ENCODE data around the gene MFRP. TPM values are rescaled to one million over a fixed set of nuclear protein-coding genes. Genes with fewer than 3 reads are reported as not detected.

The MFRP gene
- total and polyA plus RNA-seq, 9 of the 15 experiments (the other 6 are each of a cell fraction or from before 2014, with no cell fraction given): not detected

DNA sequence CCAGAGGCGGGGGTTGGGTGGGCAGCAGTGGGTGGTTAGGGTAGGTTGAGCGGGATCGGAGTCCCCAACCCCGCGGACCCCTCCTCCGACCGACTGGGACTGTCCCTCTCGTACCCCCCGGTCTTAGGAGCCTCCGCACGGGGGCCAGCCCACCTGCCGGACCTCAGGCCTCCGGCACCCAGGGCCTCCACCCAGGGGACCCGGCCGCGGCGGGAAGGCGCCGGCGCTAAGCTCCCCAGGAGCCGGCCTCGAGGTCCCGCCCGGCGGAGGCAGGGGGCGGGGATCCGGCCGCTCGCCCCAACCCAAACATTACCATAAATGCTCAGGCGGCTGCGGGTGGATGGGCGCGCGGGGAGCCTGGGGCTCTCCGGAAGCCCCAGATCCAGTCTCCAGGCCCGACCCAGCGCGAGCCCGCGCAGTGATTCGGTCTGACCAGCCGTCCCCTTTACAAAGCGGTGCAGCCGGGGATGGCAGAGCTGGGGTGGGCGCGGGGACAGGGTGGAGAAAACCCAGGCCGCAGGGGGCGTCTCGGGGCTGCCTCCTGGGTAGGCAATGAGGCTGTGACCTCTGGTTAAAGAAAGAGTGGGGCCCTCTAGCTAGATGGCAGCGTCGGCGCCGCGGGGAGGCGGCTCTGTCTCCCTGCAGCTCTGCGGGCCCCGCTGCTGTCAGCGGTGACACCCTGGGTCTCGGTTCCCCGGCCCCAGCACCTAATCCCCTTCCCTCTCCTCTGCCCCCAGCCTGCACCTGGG is 25.6 kb downstream of the MFRP start (continued):
- TF ChIP-seq, protein P1, sequence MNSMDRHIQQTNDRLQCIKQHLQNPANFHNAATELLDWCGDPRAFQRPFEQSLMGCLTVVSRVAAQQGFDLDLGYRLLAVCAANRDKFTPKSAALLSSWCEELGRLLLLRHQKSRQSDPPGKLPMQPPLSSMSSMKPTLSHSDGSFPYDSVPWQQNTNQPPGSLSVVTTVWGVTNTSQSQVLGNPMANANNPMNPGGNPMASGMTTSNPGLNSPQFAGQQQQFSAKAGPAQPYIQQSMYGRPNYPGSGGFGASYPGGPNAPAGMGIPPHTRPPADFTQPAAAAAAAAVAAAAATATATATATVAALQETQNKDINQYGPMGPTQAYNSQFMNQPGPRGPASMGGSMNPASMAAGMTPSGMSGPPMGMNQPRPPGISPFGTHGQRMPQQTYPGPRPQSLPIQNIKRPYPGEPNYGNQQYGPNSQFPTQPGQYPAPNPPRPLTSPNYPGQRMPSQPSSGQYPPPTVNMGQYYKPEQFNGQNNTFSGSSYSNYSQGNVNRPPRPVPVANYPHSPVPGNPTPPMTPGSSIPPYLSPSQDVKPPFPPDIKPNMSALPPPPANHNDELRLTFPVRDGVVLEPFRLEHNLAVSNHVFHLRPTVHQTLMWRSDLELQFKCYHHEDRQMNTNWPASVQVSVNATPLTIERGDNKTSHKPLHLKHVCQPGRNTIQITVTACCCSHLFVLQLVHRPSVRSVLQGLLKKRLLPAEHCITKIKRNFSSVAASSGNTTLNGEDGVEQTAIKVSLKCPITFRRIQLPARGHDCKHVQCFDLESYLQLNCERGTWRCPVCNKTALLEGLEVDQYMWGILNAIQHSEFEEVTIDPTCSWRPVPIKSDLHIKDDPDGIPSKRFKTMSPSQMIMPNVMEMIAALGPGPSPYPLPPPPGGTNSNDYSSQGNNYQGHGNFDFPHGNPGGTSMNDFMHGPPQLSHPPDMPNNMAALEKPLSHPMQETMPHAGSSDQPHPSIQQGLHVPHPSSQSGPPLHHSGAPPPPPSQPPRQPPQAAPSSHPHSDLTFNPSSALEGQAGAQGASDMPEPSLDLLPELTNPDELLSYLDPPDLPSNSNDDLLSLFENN (IDR thresholded peaks at IDR 0.05; ENCODE audit: low read depth in 2 of 2, low read length in 2 of 2): no peak
- TF ChIP-seq ZNF224 (CRISPR knock-in tag; IDR thresholded peaks at IDR 0.05) (no peak), SPI1 (IDR thresholded peaks at IDR 0.05; ENCODE audit: borderline replicate concordance, low read depth, low read length) (no peak), NR0B1 (IDR thresholded peaks at IDR 0.05; ENCODE audit: partially characterized antibody) (no peak), NFXL1 (CRISPR knock-in tag; IDR thresholded peaks at IDR 0.05) (no peak), GTF2E2 (tag; IDR thresholded peaks at IDR 0.05) (peak; percentile 59), ZNF134 (CRISPR knock-in tag; conservative IDR thresholded peaks at IDR 0.05) (no peak), NFRKB (IDR thresholded peaks at IDR 0.05; ENCODE audit: low read depth) (peak; percentile 22), HNRNPK (IDR thresholded peaks at IDR 0.05; ENCODE audit: low read depth, low read length, poor library complexity, severe bottlenecking) (no peak), HNRNPUL1 (IDR thresholded peaks at IDR 0.05; ENCODE audit: low read length) (no peak), JUN (IDR thresholded peaks at IDR 0.05; ENCODE audit: borderline replicate concordance, low read depth, low read length) (no peak), JUN (CRISPR knock-in tag; IDR thresholded peaks at IDR 0.05; ENCODE audit: borderline replicate concordance) (no peak; the same call in 1 of the 2 replicates), E2F8 (IDR thresholded peaks at IDR 0.05; ENCODE audit: low read depth, partially characterized antibody) (no peak)
- TF ChIP-seq, protein P2, sequence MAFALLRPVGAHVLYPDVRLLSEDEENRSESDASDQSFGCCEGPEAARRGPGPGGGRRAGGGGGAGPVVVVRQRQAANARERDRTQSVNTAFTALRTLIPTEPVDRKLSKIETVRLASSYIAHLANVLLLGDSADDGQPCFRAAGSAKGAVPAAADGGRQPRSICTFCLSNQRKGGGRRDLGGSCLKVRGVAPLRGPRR (CRISPR knock-in tag; IDR thresholded peaks at IDR 0.05): no peak
- TF ChIP-seq, protein P3, sequence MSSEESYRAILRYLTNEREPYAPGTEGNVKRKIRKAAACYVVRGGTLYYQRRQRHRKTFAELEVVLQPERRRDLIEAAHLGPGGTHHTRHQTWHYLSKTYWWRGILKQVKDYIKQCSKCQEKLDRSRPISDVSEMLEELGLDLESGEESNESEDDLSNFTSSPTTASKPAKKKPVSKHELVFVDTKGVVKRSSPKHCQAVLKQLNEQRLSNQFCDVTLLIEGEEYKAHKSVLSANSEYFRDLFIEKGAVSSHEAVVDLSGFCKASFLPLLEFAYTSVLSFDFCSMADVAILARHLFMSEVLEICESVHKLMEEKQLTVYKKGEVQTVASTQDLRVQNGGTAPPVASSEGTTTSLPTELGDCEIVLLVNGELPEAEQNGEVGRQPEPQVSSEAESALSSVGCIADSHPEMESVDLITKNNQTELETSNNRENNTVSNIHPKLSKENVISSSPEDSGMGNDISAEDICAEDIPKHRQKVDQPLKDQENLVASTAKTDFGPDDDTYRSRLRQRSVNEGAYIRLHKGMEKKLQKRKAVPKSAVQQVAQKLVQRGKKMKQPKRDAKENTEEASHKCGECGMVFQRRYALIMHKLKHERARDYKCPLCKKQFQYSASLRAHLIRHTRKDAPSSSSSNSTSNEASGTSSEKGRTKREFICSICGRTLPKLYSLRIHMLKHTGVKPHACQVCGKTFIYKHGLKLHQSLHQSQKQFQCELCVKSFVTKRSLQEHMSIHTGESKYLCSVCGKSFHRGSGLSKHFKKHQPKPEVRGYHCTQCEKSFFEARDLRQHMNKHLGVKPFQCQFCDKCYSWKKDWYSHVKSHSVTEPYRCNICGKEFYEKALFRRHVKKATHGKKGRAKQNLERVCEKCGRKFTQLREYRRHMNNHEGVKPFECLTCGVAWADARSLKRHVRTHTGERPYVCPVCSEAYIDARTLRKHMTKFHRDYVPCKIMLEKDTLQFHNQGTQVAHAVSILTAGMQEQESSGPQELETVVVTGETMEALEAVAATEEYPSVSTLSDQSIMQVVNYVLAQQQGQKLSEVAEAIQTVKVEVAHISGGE (CRISPR knock-in tag; IDR thresholded peaks at IDR 0.05): peak in 1 of 3 experiments; percentile 46; a peak in 1 of 6 replicates

All from K562 (cell line).